HG02943 (cell line): ENCODE results near the gene MALAT1.
"Not testable (repeated sequence)": the region's sequence is repeated elsewhere in the genome, so short reads cannot be mapped to it uniquely, and the experiment has no call there.

Experiments
- ATAC-seq: cut with Tn5 transposase; IDR thresholded peaks from one replicate; pipeline ENCODE4 v1.9.1; 2021; ENCODE audit warnings: mild to moderate bottlenecking, low read depth, moderate library complexity; ENCODE audit not compliant: unreplicated experiment

The MALAT1 gene

GRCh38 chr11:65498977-65499712, at the start of gene MALAT1:
MALAT1 (plus strand) TSS chr11:65499045.
- no peak for ATAC-seq

- ATAC-seq, result not testable (repeated sequence)
These were observed 47.5 kb upstream of the MALAT1 start for GRCh38 chr11:65451301-65451700.

- ATAC-seq, result not testable (repeated sequence)
These were observed 46.6 kb upstream of the MALAT1 start for GRCh38 chr11:65452259-65452658.

- no peak for ATAC-seq
These were observed 45.9 kb upstream of the MALAT1 start for GRCh38 chr11:65452806-65453490.

GRCh38 chr11:65454311-65454695, 44.5 kb upstream of the MALAT1 start:
- no peak for ATAC-seq

- ATAC-seq, result peak; percentile 85
These were observed 44.0 kb upstream of the MALAT1 start for GRCh38 chr11:65454696-65455456.

- ATAC-seq, result no peak
These were observed 42.4 kb upstream of the MALAT1 start for GRCh38 chr11:65456418-65456817.

- ATAC-seq, result no peak
These were observed 39.3 kb upstream of the MALAT1 start for GRCh38 chr11:65459552-65459951.

- not testable (repeated sequence) for ATAC-seq
These were observed 33.4 kb upstream of the MALAT1 start for GRCh38 chr11:65465471-65465870.

- ATAC-seq, result not testable (repeated sequence)
These were observed 31.5 kb upstream of the MALAT1 start for GRCh38 chr11:65467306-65467705.

GRCh38 chr11:65468874-65469333, 29.9 kb upstream of the MALAT1 start:
- no peak for ATAC-seq

GRCh38 chr11:65470433-65471049, 28.3 kb upstream of the MALAT1 start:
- no peak for ATAC-seq

- no peak for ATAC-seq
These were observed 27.4 kb upstream of the MALAT1 start for GRCh38 chr11:65471447-65471891.

- not testable (repeated sequence) for ATAC-seq
These were observed 26.1 kb upstream of the MALAT1 start for GRCh38 chr11:65472588-65473277.

- ATAC-seq, result no peak
These were observed 25.5 kb upstream of the MALAT1 start for GRCh38 chr11:65473278-65473860.

- no peak for ATAC-seq
These were observed 24.0 kb upstream of the MALAT1 start for GRCh38 chr11:65474864-65475263.

- no peak for ATAC-seq
These were observed 22.2 kb upstream of the MALAT1 start for GRCh38 chr11:65476632-65477148.

GRCh38 chr11:65477149-65477965, 21.5 kb upstream of the MALAT1 start:
- ATAC-seq, result peak; percentile 62
